HepG2 (cell line): ENCODE measurements around the gene ARTN.

ENCODE experiments used
- IKZF4 ChIP-seq: sonication (generic); formaldehyde crosslinking; IDR thresholded peaks from 2 replicates; pipeline ENCODE4 v1.5.1; 2020; ENCODE audit warnings: borderline replicate concordance, mild to moderate bottlenecking, low read depth, missing genetic modification reagents; ENCODE audit errors: not compliant biosample characterization
- KDM2A ChIP-seq: sonication (generic); formaldehyde crosslinking; IDR thresholded peaks from 2 replicates; pipeline ENCODE4 v1.4.0; 2020; ENCODE audit warnings: low read depth, missing genetic modification reagents, borderline replicate concordance
- PCBP2 ChIP-seq: fragments of 200-400 bp; formaldehyde crosslinking; optimal IDR thresholded peaks from 2 replicates; pipeline ENCODE3; 2018; ENCODE audit warnings: low read length, low read depth; ENCODE audit not compliant: poor library complexity, severe bottlenecking
- SP140L ChIP-seq: sonication (generic); formaldehyde crosslinking; IDR thresholded peaks from 2 replicates; pipeline ENCODE4 v1.4.0; 2020; ENCODE audit warnings: missing genetic modification reagents, borderline replicate concordance
- ZNF3 ChIP-seq: IDR thresholded peaks from 2 replicates; pipeline ENCODE4 v1.7.0; 2017; ENCODE audit warnings: inconsistent platforms
- TF ChIP-seq, protein P1 (sequence below): sonication (generic); formaldehyde crosslinking; IDR thresholded peaks from 2 replicates; pipeline ENCODE4 v1.5.0; 2020; ENCODE audit warnings: mild to moderate bottlenecking, missing genetic modification reagents, moderate library complexity

DNA sequence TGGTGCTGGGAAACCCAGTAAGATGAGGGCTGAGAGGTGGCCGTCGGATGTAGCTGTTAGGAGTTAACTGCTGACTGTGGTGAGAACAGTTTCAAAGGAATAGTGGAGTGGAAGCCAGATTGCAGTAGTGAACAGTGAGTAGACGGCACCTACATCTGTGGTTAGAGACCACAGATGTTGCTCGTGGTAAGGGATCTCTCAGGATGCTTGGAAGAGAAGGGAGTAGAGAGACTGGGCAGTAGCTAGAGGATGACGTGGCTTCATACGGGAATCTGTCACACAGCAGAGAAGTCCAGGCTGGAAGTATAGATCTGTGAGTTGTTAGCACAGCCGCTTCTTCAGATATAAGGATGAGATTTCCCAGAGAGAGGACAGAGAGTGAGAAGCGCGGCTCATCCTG, 7.8 kb upstream of the ARTN start:
- TF ChIP-seq, protein P1, sequence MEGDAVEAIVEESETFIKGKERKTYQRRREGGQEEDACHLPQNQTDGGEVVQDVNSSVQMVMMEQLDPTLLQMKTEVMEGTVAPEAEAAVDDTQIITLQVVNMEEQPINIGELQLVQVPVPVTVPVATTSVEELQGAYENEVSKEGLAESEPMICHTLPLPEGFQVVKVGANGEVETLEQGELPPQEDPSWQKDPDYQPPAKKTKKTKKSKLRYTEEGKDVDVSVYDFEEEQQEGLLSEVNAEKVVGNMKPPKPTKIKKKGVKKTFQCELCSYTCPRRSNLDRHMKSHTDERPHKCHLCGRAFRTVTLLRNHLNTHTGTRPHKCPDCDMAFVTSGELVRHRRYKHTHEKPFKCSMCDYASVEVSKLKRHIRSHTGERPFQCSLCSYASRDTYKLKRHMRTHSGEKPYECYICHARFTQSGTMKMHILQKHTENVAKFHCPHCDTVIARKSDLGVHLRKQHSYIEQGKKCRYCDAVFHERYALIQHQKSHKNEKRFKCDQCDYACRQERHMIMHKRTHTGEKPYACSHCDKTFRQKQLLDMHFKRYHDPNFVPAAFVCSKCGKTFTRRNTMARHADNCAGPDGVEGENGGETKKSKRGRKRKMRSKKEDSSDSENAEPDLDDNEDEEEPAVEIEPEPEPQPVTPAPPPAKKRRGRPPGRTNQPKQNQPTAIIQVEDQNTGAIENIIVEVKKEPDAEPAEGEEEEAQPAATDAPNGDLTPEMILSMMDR (CRISPR knock-in tag), result no peak
- no peak for TF ChIP-seq PCBP2
- TF ChIP-seq SP140L (CRISPR knock-in tag), result no peak
- no peak for TF ChIP-seq ZNF3 (CRISPR knock-in tag)
- no peak for TF ChIP-seq IKZF4 (CRISPR knock-in tag)
- no peak for TF ChIP-seq KDM2A (CRISPR knock-in tag)
